Measurements from ENCODE around the gene ISG15. TPM values are rescaled to one million over a fixed set of nuclear protein-coding genes. Genes with fewer than 3 reads are reported as not detected.
A peak's percentile ranks its signal among the peaks of the same experiment; 100 is the strongest.

The ISG15 gene
- total and polyA plus RNA-seq, 9 of the 15 experiments (the other 6 are each of a cell fraction or from before 2014, with no cell fraction given) = 0.40 to 58.3 (median 12.2) TPM

DNA sequence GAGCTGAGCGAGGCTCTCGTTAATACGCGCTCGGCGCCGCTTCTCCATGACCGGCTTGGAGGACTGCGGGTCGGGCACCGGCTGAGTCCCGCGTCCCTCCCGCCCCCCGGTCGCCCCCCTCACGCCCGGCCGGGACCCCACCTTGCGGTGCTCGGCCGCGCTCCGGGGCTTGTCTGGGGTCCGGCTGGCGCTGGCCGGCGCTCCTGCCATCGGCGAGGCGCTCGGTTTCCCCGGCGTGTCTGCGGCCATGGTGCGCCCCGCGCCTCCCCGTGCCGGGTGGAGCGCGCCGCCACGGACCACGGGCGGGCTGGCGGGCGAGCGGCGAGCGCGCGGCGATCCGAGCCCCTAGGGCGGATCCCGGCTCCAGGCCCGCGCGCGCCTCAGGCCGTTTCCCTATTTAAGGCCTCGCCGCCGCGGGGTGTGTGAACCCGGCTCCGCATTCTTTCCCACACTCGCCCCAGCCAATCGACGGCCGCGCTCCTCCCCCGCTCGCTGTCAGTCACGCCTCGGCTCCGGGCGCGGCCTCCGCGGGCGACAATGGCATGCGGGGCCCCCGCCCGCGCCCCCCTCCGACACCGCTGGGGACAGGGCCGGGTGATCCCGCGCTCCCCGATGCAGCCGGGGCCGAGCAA lies 13.5 kb upstream of the ISG15 start, which contains the start of gene HES4 (continued):
- TF ChIP-seq, protein P1, sequence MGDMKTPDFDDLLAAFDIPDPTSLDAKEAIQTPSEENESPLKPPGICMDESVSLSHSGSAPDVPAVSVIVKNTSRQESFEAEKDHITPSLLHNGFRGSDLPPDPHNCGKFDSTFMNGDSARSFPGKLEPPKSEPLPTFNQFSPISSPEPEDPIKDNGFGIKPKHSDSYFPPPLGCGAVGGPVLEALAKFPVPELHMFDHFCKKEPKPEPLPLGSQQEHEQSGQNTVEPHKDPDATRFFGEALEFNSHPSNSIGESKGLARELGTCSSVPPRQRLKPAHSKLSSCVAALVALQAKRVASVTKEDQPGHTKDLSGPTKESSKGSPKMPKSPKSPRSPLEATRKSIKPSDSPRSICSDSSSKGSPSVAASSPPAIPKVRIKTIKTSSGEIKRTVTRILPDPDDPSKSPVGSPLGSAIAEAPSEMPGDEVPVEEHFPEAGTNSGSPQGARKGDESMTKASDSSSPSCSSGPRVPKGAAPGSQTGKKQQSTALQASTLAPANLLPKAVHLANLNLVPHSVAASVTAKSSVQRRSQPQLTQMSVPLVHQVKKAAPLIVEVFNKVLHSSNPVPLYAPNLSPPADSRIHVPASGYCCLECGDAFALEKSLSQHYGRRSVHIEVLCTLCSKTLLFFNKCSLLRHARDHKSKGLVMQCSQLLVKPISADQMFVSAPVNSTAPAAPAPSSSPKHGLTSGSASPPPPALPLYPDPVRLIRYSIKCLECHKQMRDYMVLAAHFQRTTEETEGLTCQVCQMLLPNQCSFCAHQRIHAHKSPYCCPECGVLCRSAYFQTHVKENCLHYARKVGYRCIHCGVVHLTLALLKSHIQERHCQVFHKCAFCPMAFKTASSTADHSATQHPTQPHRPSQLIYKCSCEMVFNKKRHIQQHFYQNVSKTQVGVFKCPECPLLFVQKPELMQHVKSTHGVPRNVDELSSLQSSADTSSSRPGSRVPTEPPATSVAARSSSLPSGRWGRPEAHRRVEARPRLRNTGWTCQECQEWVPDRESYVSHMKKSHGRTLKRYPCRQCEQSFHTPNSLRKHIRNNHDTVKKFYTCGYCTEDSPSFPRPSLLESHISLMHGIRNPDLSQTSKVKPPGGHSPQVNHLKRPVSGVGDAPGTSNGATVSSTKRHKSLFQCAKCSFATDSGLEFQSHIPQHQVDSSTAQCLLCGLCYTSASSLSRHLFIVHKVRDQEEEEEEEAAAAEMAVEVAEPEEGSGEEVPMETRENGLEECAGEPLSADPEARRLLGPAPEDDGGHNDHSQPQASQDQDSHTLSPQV (IDR thresholded peaks at IDR 0.05) = peak; percentile 32
- TF ChIP-seq KDM5B (IDR thresholded peaks at IDR 0.05; ENCODE audit: insufficient replicate concordance, low read depth, low read length) (peak; percentile 63), ARID2 (IDR thresholded peaks at IDR 0.05) (no peak), TRIM24 (IDR thresholded peaks at IDR 0.05) (no peak), SMAD4 (CRISPR knock-in tag; conservative IDR thresholded peaks at IDR 0.05) (peak; percentile 67), DPF2 (IDR thresholded peaks at IDR 0.05) (no peak), HMG20A (CRISPR knock-in tag; conservative IDR thresholded peaks at IDR 0.05) (no peak), KLF13 (tag; IDR thresholded peaks at IDR 0.05; ENCODE audit: borderline replicate concordance, low read depth) (peak; percentile 63; the same call in 1 of the 2 replicates), NR2F6 (CRISPR knock-in tag; IDR thresholded peaks at IDR 0.05) (peak; percentile 67; the same call in 1 of the 2 replicates), NCOR1 (IDR thresholded peaks at IDR 0.05) (peak; percentile 22; the same call in 1 of the 2 replicates)
- TF ChIP-seq, protein P2, sequence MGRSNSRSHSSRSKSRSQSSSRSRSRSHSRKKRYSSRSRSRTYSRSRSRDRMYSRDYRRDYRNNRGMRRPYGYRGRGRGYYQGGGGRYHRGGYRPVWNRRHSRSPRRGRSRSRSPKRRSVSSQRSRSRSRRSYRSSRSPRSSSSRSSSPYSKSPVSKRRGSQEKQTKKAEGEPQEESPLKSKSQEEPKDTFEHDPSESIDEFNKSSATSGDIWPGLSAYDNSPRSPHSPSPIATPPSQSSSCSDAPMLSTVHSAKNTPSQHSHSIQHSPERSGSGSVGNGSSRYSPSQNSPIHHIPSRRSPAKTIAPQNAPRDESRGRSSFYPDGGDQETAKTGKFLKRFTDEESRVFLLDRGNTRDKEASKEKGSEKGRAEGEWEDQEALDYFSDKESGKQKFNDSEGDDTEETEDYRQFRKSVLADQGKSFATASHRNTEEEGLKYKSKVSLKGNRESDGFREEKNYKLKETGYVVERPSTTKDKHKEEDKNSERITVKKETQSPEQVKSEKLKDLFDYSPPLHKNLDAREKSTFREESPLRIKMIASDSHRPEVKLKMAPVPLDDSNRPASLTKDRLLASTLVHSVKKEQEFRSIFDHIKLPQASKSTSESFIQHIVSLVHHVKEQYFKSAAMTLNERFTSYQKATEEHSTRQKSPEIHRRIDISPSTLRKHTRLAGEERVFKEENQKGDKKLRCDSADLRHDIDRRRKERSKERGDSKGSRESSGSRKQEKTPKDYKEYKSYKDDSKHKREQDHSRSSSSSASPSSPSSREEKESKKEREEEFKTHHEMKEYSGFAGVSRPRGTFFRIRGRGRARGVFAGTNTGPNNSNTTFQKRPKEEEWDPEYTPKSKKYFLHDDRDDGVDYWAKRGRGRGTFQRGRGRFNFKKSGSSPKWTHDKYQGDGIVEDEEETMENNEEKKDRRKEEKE (IDR thresholded peaks at IDR 0.05; ENCODE audit: borderline replicate concordance in 1 of 2, control insufficient read depth in 1 of 2, low read depth in 2 of 2, low read length in 1 of 2) = peak in 1 of 2 experiments; percentile 24; a peak in 1 of 4 replicates
- TF ChIP-seq, protein P3, sequence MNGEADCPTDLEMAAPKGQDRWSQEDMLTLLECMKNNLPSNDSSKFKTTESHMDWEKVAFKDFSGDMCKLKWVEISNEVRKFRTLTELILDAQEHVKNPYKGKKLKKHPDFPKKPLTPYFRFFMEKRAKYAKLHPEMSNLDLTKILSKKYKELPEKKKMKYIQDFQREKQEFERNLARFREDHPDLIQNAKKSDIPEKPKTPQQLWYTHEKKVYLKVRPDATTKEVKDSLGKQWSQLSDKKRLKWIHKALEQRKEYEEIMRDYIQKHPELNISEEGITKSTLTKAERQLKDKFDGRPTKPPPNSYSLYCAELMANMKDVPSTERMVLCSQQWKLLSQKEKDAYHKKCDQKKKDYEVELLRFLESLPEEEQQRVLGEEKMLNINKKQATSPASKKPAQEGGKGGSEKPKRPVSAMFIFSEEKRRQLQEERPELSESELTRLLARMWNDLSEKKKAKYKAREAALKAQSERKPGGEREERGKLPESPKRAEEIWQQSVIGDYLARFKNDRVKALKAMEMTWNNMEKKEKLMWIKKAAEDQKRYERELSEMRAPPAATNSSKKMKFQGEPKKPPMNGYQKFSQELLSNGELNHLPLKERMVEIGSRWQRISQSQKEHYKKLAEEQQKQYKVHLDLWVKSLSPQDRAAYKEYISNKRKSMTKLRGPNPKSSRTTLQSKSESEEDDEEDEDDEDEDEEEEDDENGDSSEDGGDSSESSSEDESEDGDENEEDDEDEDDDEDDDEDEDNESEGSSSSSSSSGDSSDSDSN (IDR thresholded peaks at IDR 0.05; ENCODE audit: borderline replicate concordance in 1 of 2, low read depth in 2 of 2, low read length in 2 of 2) = peak in 1 of 2 experiments; percentile 85; a peak in 3 of 4 replicates
- TF ChIP-seq, protein P4, sequence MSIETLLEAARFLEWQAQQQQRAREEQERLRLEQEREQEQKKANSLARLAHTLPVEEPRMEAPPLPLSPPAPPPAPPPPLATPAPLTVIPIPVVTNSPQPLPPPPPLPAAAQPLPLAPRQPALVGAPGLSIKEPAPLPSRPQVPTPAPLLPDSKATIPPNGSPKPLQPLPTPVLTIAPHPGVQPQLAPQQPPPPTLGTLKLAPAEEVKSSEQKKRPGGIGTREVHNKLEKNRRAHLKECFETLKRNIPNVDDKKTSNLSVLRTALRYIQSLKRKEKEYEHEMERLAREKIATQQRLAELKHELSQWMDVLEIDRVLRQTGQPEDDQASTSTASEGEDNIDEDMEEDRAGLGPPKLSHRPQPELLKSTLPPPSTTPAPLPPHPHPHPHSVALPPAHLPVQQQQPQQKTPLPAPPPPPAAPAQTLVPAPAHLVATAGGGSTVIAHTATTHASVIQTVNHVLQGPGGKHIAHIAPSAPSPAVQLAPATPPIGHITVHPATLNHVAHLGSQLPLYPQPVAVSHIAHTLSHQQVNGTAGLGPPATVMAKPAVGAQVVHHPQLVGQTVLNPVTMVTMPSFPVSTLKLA (conservative IDR thresholded peaks at IDR 0.05) = no peak
- TF ChIP-seq, protein P5, sequence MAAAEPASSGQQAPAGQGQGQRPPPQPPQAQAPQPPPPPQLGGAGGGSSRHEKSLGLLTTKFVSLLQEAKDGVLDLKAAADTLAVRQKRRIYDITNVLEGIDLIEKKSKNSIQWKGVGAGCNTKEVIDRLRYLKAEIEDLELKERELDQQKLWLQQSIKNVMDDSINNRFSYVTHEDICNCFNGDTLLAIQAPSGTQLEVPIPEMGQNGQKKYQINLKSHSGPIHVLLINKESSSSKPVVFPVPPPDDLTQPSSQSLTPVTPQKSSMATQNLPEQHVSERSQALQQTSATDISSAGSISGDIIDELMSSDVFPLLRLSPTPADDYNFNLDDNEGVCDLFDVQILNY (CRISPR knock-in tag; IDR thresholded peaks at IDR 0.05) = no peak
